Measurements from ENCODE around the gene PRKN.

DNA sequence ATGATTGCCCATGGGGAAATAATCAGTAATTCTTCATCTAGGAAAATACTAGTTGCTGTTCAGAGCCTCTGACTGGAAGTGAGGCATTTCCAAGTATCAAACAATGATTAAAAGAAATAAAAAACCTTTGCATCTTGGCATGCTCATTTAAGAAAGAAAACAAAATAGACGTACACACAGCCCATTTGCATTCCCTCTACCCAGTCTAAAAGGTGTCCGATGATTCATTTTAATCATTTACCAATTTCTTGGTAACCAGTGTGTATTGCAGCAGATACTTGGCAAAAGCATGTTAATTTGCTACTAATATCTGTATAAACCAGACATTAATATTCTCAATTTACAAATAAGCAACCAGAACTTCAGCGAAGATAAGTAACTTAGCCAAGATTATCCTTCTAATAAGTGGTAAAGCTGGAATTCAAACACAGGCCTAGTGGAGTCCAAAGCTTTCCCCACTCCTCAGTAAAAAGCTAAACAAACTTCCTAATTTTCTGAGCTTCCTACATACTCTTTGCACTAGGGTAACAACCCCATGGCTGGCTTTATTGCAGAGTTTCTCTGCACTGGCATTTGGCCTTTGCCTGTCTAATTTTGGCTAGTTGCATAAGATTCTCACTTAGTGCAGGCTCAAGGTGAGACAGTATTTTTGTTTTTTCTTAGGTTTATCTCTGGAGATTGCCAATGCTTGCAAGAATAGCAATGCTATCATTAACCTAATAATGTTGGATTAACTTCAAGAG, 338.1 kb downstream of the PRKN start:
- TF ChIP-seq ZNF529 (tag by site-specific recombination; IDR thresholded peaks at IDR 0.05; ENCODE audit: insufficient replicate concordance) (no peak), YY1 (tag by site-specific recombination; IDR thresholded peaks at IDR 0.05) (no peak), ZNF530 (tag by site-specific recombination; IDR thresholded peaks at IDR 0.05; ENCODE audit: low read depth) (no peak)
- TF ChIP-seq, protein P1, sequence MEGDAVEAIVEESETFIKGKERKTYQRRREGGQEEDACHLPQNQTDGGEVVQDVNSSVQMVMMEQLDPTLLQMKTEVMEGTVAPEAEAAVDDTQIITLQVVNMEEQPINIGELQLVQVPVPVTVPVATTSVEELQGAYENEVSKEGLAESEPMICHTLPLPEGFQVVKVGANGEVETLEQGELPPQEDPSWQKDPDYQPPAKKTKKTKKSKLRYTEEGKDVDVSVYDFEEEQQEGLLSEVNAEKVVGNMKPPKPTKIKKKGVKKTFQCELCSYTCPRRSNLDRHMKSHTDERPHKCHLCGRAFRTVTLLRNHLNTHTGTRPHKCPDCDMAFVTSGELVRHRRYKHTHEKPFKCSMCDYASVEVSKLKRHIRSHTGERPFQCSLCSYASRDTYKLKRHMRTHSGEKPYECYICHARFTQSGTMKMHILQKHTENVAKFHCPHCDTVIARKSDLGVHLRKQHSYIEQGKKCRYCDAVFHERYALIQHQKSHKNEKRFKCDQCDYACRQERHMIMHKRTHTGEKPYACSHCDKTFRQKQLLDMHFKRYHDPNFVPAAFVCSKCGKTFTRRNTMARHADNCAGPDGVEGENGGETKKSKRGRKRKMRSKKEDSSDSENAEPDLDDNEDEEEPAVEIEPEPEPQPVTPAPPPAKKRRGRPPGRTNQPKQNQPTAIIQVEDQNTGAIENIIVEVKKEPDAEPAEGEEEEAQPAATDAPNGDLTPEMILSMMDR (tag by site-specific recombination; IDR thresholded peaks at IDR 0.05): no peak
- TF ChIP-seq, protein P2, sequence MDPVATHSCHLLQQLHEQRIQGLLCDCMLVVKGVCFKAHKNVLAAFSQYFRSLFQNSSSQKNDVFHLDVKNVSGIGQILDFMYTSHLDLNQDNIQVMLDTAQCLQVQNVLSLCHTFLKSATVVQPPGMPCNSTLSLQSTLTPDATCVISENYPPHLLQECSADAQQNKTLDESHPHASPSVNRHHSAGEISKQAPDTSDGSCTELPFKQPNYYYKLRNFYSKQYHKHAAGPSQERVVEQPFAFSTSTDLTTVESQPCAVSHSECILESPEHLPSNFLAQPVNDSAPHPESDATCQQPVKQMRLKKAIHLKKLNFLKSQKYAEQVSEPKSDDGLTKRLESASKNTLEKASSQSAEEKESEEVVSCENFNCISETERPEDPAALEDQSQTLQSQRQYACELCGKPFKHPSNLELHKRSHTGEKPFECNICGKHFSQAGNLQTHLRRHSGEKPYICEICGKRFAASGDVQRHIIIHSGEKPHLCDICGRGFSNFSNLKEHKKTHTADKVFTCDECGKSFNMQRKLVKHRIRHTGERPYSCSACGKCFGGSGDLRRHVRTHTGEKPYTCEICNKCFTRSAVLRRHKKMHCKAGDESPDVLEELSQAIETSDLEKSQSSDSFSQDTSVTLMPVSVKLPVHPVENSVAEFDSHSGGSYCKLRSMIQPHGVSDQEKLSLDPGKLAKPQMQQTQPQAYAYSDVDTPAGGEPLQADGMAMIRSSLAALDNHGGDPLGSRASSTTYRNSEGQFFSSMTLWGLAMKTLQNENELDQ (tag by site-specific recombination; IDR thresholded peaks at IDR 0.05; ENCODE audit: low read depth): no peak
- TF ChIP-seq, protein P3, sequence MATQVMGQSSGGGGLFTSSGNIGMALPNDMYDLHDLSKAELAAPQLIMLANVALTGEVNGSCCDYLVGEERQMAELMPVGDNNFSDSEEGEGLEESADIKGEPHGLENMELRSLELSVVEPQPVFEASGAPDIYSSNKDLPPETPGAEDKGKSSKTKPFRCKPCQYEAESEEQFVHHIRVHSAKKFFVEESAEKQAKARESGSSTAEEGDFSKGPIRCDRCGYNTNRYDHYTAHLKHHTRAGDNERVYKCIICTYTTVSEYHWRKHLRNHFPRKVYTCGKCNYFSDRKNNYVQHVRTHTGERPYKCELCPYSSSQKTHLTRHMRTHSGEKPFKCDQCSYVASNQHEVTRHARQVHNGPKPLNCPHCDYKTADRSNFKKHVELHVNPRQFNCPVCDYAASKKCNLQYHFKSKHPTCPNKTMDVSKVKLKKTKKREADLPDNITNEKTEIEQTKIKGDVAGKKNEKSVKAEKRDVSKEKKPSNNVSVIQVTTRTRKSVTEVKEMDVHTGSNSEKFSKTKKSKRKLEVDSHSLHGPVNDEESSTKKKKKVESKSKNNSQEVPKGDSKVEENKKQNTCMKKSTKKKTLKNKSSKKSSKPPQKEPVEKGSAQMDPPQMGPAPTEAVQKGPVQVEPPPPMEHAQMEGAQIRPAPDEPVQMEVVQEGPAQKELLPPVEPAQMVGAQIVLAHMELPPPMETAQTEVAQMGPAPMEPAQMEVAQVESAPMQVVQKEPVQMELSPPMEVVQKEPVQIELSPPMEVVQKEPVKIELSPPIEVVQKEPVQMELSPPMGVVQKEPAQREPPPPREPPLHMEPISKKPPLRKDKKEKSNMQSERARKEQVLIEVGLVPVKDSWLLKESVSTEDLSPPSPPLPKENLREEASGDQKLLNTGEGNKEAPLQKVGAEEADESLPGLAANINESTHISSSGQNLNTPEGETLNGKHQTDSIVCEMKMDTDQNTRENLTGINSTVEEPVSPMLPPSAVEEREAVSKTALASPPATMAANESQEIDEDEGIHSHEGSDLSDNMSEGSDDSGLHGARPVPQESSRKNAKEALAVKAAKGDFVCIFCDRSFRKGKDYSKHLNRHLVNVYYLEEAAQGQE (tag by site-specific recombination; IDR thresholded peaks at IDR 0.05): no peak
- TF ChIP-seq, protein P4, sequence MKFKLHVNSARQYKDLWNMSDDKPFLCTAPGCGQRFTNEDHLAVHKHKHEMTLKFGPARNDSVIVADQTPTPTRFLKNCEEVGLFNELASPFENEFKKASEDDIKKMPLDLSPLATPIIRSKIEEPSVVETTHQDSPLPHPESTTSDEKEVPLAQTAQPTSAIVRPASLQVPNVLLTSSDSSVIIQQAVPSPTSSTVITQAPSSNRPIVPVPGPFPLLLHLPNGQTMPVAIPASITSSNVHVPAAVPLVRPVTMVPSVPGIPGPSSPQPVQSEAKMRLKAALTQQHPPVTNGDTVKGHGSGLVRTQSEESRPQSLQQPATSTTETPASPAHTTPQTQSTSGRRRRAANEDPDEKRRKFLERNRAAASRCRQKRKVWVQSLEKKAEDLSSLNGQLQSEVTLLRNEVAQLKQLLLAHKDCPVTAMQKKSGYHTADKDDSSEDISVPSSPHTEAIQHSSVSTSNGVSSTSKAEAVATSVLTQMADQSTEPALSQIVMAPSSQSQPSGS (tag by site-specific recombination; IDR thresholded peaks at IDR 0.05; ENCODE audit: low read depth): no peak
